ENCODE data around the gene DDI2.
A peak's percentile ranks its signal among the peaks of the same experiment; 100 is the strongest.
"Not testable (repeated sequence)": the region's sequence is repeated elsewhere in the genome, so short reads cannot be mapped to it uniquely, and the experiment has no call there.

DDI2 gene

DNA sequence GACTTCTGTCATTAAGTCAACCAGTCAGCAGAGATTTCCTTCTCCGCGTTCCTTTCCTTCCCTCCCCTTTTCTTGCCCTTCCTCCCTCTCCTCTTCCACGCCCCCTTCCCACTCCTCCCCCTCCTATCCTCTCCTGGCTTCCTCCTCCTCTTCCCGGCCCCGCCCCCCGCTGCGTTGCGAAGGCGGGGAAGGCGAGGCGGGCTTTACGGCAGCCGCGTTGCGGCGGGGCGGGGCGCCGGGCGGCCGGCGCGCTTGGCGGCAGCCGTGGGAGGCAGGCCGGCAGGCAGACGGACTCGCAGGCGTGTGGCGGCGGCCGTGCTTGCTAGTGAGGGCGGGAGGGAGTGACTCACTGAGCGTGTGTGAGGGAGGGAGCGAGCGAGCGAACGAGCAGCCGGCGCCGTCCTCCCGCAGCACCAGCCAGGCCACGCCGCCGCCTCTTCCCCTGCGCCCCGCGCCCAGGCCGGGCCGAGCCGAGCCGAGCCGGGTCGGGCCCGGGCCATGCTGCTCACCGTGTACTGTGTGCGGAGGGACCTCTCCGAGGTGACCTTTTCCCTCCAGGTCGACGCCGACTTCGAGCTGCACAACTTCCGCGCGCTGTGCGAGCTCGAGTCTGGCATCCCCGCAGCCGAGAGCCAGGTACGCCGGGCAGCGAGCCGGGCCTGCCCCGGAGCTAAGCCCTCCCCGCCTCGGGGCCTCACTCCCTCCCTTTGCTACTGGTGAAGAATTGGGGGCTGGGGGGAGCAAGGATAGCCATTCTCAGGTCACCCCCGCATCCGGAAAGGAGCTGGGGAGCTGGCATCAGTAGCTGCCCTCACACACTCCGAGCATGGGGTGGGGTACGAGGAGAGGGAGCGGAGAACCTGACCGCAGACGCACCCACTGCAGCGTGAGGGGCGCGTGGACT is at the start of gene DDI2:
Gene DDI2, plus strand, starts transcription at position 286 of the 904 bp plus-strand sequence. Its CDS starts 213 bp downstream, at position 499.
- peak; percentile 95 for DNase-seq (ENCODE audit: low spot score)

GRCh38 chr1:15568387-15569073 is 48.7 kb upstream of the DDI2 start:
- no peak for DNase-seq (ENCODE audit: low spot score)

DNA sequence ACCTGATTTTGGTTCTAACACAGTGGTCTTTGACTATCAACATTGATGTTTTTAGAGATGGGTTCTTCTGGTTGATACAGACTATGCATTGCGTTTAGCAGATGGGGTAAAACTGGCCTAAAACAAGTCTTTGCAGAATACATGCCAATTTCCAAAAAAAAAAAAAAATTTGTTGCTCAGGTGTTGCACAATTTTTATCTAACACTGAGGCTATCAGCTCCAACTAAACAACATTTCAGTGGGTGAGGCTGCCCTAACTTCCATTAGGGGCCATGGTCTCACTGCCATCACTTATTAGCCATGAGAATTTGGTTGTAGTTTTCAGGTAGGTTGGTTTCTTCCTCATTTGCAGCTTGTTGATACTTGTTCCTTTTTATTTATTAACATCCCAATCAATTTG is 46.4 kb upstream of the DDI2 start:
- DNase-seq (ENCODE audit: low spot score), result no peak

DNA sequence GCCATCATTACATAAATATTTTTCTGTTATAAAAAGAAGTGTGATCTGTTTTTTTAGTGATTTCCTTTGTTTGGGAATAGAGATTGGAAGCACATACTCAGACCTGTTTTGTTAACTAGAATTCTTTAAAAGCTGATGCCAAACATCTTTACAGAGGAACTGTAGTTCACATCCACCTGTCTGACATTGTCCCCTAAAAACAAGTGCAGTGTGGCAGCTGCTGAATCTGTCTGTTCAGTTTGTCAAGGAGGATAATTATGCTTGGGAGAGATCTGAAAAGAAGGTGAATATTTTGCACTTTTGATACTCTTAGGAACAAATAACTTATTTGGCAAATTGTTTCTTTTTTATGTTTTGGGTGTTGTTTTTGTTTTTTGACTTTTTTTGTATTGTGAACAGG is 46.0 kb upstream of the DDI2 start:
- no peak for DNase-seq (ENCODE audit: low spot score)

- DNase-seq (ENCODE audit: low spot score), result no peak
These were observed 43.8 kb upstream of the DDI2 start for GRCh38 chr1:15573477-15573876.

DNA sequence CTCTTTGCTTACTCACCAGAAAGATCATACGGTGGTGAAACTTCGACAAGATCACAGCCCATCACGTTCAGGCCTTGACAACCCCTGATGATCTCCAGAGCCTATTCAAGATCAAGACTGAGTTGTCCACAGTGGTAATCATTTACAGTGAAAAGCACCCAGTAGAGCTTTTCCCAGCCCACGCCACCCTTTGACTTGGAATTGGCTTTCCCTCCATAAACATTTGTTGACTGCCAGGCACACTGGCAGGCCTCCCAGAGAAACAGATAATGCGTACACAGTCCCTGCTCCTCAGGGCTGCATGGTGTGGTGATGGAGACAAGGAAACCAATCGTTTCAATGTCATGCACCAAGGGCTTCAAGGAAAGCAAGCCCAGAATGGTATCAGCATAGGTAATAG is 42.5 kb upstream of the DDI2 start:
- DNase-seq (ENCODE audit: low spot score), result no peak

DNA sequence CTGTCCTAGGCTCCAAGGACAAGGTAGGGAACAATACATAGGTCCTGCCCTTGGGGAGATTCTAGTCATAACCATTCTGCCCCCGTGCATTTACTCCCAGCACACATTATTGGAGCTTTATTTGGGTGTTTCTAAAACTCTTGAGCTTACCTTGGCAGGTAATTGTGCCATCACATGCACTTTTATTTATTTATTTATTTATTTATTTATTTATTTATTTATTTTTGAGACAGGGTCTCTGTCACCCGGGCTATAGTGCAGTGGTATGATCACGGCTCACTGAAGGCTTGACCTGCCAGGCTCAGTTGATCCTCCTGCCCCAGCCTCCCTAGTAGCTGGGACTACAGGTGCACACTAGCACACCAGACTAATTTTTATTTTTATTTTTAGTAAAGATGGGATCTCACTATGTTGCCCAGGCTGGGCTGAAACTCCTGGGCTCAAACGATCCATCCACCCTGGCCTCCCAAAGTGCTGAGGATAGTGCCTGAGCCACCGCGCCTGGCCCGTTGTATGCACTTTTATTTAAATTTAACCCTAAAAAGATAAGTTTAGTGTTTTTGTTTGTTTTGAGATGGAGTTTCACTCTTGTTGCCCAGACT is 41.6 kb upstream of the DDI2 start:
- DNase-seq (ENCODE audit: low spot score), result no peak

GRCh38 chr1:15577691-15578090 is 39.6 kb upstream of the DDI2 start:
- DNase-seq (ENCODE audit: low spot score), result peak; percentile 13

DNA sequence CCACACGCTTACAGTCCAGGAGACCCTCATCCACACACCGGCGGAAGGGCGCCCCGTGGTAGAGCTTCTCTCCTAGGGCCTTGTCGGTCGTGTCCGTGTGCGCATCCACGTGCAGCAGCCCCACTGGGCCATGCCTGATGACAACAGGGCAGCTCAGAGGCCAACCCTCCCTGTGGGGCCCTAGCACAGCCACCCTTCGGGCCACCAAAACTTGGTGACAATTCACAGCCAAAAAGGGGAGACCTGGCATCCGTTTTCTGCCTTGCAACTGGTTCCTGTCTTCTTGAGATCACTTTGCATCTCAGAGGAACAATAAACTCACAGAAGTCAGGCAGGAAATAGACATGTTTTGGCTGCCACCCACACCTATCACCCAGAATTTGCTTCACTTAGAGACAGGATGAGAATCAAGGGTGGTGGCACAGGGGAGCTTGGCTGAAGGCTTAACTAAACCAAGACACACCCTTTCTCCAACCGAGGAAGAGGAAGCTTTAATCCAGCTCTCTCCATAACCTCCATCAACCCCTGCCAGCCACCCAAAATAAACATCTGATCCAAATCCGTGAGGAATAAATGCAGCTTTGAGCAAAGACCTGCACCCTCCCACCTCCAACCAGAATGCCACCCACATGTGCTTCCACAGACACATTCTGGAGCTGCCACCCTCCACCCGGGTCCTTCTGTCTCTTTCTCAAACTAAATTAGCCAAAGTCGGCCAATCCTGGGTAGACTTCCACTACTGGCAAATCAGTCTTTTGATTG is 38.2 kb upstream of the DDI2 start:
- DNase-seq (ENCODE audit: low spot score), result no peak

- peak; percentile 22 for DNase-seq (ENCODE audit: low spot score)
These were observed 37.6 kb upstream of the DDI2 start for GRCh38 chr1:15579683-15580047.

GRCh38 chr1:15583016-15583706 is 34.1 kb upstream of the DDI2 start:
- DNase-seq (ENCODE audit: low spot score), result no peak

- peak; percentile 93 for DNase-seq (ENCODE audit: low spot score)
These were observed 32.5 kb upstream of the DDI2 start, which contains the start of gene AGMAT for GRCh38 chr1:15584489-15585363. Gene AGMAT, minus strand, starts transcription at chr1:15585051. Its CDS starts 84 bp downstream, at chr1:15584967.

- no peak for DNase-seq (ENCODE audit: low spot score)
These were observed 25.0 kb upstream of the DDI2 start for GRCh38 chr1:15592285-15592684.

GRCh38 chr1:15595809-15596617 is 21.2 kb upstream of the DDI2 start:
- DNase-seq (ENCODE audit: low spot score), result no peak

GRCh38 chr1:15598436-15598835 is 18.8 kb upstream of the DDI2 start:
- DNase-seq (ENCODE audit: low spot score), result no peak

- DNase-seq (ENCODE audit: low spot score), result peak; percentile 99
These were observed 13.9 kb upstream of the DDI2 start for GRCh38 chr1:15603050-15603965.

DNA sequence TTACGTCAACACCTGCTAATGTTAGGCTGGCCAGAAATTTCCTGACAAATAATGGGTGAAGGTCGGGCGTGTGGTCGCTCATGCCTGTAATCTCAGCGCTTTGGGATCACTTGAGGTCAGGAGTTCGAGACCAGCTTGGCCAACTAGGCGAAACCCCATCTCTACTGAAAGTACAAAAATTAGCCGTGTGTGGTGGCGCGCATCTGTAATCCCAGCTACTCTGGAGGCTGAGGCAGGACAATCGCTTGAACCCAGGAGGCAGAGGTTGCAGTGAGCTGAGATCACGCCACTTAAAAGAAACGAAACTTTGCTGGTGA is 13.3 kb upstream of the DDI2 start:
- not testable (repeated sequence) for DNase-seq (ENCODE audit: low spot score)

DNA sequence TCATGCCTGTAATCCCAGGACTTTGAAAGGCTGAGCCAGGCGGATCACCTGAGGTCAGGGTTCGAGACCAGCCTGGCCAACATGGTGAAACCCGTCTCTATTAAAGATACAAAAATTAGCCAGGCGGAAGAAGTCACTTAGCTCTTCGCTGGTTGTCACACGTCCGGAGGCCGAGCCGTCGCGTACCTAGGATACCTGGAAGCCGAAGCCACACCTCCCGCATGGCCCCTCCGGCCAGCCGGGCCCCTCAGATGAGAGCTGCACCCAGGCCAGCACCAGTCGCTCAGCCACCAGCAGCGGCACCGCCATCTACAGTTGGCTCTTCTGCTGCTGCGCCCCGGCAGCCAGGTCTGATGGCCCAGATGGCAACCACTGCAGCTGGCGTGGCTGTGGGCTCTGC is 12.9 kb upstream of the DDI2 start:
- DNase-seq (ENCODE audit: low spot score), result not testable (repeated sequence)

All from iPS-NIHi11 (cell line).